ENCODE results near the gene P3H2. TPM values are rescaled to one million over a fixed set of nuclear protein-coding genes. Genes with fewer than 3 reads are reported as not detected.
"Not testable (repeated sequence)": the region's sequence is repeated elsewhere in the genome, so short reads cannot be mapped to it uniquely, and the experiment has no call there.

The P3H2 gene
- total RNA-seq, 1 donor from 2014 or later = not detected

GRCh38 chr3:190166948-190167347 is 46.3 kb upstream of the P3H2 start:
- POLR2A ChIA-PET = no interaction called here
- DNase-seq = no peak
- CTCF ChIA-PET = no interaction called here

GRCh38 chr3:190165253-190165652 is 44.6 kb upstream of the P3H2 start:
- CTCF ChIA-PET = no interaction called here
- intact Hi-C loops (cut with micrococcal nuclease) = no loop called here
- POLR2A ChIA-PET = no interaction called here
- no peak for TF ChIP-seq CTCF (IDR thresholded peaks at IDR 0.05)
- ATAC-seq (ENCODE audit: low read depth) (no peak), DNase-seq (no peak)
- Mint-ChIP-seq H3K4me1 (peaks cover 7% of the 10 kb centered on the region), H3K27me3 (no peaks in the 10 kb centered on the region), H3K27ac (no peak overlapping the region), H3K4me3 (no peak overlapping the region), H3K36me3 (ENCODE audit: low read depth) (no peaks in the 10 kb centered on the region), H3K9me3 (no peaks in the 10 kb centered on the region)

More at GRCh38 chr3:190166948-190167347, 46.3 kb upstream of the P3H2 start:
- Mint-ChIP-seq H3K4me3 (no peak overlapping the region), H3K36me3 (ENCODE audit: low read depth) (no peaks in the 10 kb centered on the region), H3K27ac (no peak overlapping the region), H3K9me3 (peaks cover 4% of the 10 kb centered on the region), H3K4me1 (peaks cover 7% of the 10 kb centered on the region), H3K27me3 (no peaks in the 10 kb centered on the region)
- intact Hi-C loops (cut with micrococcal nuclease) = no loop called here
- no peak for ATAC-seq (ENCODE audit: low read depth)
- no peak for TF ChIP-seq CTCF (IDR thresholded peaks at IDR 0.05)

GRCh38 chr3:190162013-190162412 is 41.3 kb upstream of the P3H2 start:
- H3K4me1 Mint-ChIP-seq; H3K4me3 Mint-ChIP-seq; intact Hi-C loops (cut with micrococcal nuclease); H3K27me3 Mint-ChIP-seq; H3K9me3 Mint-ChIP-seq; H3K36me3 Mint-ChIP-seq (ENCODE audit: low read depth); ATAC-seq (ENCODE audit: low read depth); POLR2A ChIA-PET; DNase-seq; CTCF ChIA-PET; H3K27ac Mint-ChIP-seq: not testable (repeated sequence)

GRCh38 chr3:190159902-190160435 is 39.3 kb upstream of the P3H2 start:
- CTCF ChIA-PET = no interaction called here
- ATAC-seq (ENCODE audit: low read depth) = no peak

GRCh38 chr3:190158261-190158660 is 37.6 kb upstream of the P3H2 start:
- Mint-ChIP-seq H3K4me1 (no peaks in the 10 kb centered on the region), H3K9me3 (no peaks in the 10 kb centered on the region), H3K4me3 (no peak overlapping the region), H3K27ac (no peak overlapping the region), H3K36me3 (ENCODE audit: low read depth) (no peaks in the 10 kb centered on the region), H3K27me3 (no peaks in the 10 kb centered on the region)
- TF ChIP-seq CTCF (IDR thresholded peaks at IDR 0.05) = no peak
- POLR2A ChIA-PET = no interaction called here
- no peak for DNase-seq
- intact Hi-C loops (cut with micrococcal nuclease) = no loop called here
- ATAC-seq (ENCODE audit: low read depth) = no peak
- CTCF ChIA-PET = no interaction called here

More at GRCh38 chr3:190159902-190160435, 39.3 kb upstream of the P3H2 start:
- H3K4me1 Mint-ChIP-seq = no peaks in the 10 kb centered on the region
- H3K27ac Mint-ChIP-seq = no peak overlapping the region
- intact Hi-C loops (cut with micrococcal nuclease) = no loop called here
- H3K36me3 Mint-ChIP-seq (ENCODE audit: low read depth) = no peaks in the 10 kb centered on the region
- no peak overlapping the region for H3K4me3 Mint-ChIP-seq
- no peak for DNase-seq
- POLR2A ChIA-PET = no interaction called here
- no peak for TF ChIP-seq CTCF (IDR thresholded peaks at IDR 0.05)
- no peaks in the 10 kb centered on the region for H3K9me3 Mint-ChIP-seq
- no peaks in the 10 kb centered on the region for H3K27me3 Mint-ChIP-seq

- Mint-ChIP-seq H3K4me3 (no peak overlapping the region), H3K27me3 (no peaks in the 10 kb centered on the region), H3K27ac (no peak overlapping the region), H3K4me1 (no peaks in the 10 kb centered on the region), H3K36me3 (ENCODE audit: low read depth) (no peaks in the 10 kb centered on the region), H3K9me3 (no peaks in the 10 kb centered on the region)
- ChIA-PET POLR2A (no interaction called here), CTCF (no interaction called here)
- no peak for TF ChIP-seq CTCF (IDR thresholded peaks at IDR 0.05)
- DNase-seq = no peak
- intact Hi-C loops (cut with micrococcal nuclease) = no loop called here
- ATAC-seq (ENCODE audit: low read depth) = no peak
Observed at GRCh38 chr3:190155752-190156151, 35.1 kb upstream of the P3H2 start.
